Esophagus (tissue), 2 donors: ENCODE measurements around the gene PCBP3. TPM values are rescaled to one million over a fixed set of nuclear protein-coding genes. Genes with fewer than 3 reads are reported as not detected.

ENCODE experiments used
- H3K27ac ChIP-seq, 2 donors: one replicate each; pipeline ENCODE4 v1.5.1; 2013; ENCODE audit warnings: low read depth in 2 of 2, mild to moderate bottlenecking in 2 of 2, inconsistent platforms in 1 of 2, low read length in 1 of 2, moderate library complexity in 1 of 2
- H3K27me3 ChIP-seq, 2 donors: one replicate each; pipeline ENCODE4 v1.6.1; 2013; ENCODE audit warnings: low read length in 2 of 2, control low read depth in 1 of 2, mild to moderate bottlenecking in 1 of 2; ENCODE audit not compliant: insufficient read depth in 2 of 2, control insufficient read depth in 1 of 2
- H3K36me3 ChIP-seq, 2 donors: one replicate each; pipeline ENCODE4 v1.6.1; 2013; ENCODE audit warnings: low read length in 1 of 2; ENCODE audit not compliant: control insufficient read depth in 2 of 2, insufficient read depth in 2 of 2
- H3K4me1 ChIP-seq, 2 donors: one replicate each; pipeline ENCODE4 v1.6.1; 2013; ENCODE audit warnings: low read length in 1 of 2; ENCODE audit not compliant: control insufficient read depth in 2 of 2, insufficient read depth in 2 of 2
- H3K4me3 ChIP-seq, 2 donors: one replicate each; pipeline ENCODE4 v1.5.1; 2013; ENCODE audit warnings: low read length in 2 of 2, mild to moderate bottlenecking in 2 of 2, low read depth in 1 of 2, moderate library complexity in 1 of 2
- H3K9me3 ChIP-seq, 2 donors: one replicate each; pipeline ENCODE4 v1.6.1; 2013; ENCODE audit warnings: mild to moderate bottlenecking in 2 of 2, low read depth in 1 of 2, low read length in 1 of 2, moderate library complexity in 1 of 2; ENCODE audit not compliant: control insufficient read depth in 2 of 2, insufficient read depth in 1 of 2
- WGBS, 2 donors: extraction: QIAGEN DNeasy Blood & Tissue Kit; methylation state at CpG; one replicate each; pipeline ENCODE4 v1.1.7; 2013; 5-methylcytosine and 5-hydroxymethylcytosine counted together
- polyA plus RNA-seq, 2 donors: library from polyadenylated mRNA; stranded (reverse); fragments of 200-250 nt; gene quantifications; one replicate each; pipeline ENCODE4 v1.2.3, GENCODE V29; 2013
- donor health status: healthy with polysubstance abuse.
- donor health status: Bipolar disorder and iron deficiency.

The PCBP3 gene
- polyA plus RNA-seq, 2 donors = 0.24 to 0.67 TPM

DNA sequence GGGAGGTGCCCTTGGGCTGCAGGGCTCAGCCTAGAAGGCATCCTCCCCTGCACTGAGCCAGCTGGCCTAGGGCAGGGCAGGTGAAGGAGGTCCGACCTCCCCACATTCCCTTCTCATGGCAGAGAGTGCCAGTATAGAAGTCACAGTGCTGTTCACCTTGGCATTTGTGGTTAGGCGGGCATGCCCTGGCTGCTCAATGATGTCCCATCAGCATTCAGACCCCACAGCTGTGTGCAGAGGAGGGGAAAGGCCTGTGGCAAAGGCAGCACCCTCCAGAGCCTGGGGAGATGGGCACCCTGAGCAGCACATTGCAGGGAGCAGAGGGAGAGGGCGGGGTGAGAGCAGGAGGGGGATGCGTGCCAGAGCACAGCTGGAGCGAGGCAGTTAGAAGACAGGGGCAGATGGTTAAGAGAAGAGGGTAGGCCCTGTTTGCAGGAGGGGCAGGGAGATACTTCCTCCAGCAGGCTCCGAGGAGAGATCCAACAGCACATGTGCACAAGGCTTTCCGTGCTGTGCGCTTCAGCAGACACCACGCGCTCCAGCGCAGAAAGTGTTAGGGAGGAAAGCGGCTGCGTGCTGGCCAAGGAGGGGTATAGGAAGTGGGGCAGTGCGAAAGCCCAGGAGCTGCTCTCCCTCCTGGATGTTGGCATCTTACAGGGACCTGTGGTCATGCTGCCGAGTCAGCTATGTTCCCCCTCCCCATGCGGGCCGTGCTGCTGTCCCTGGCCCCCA, 294.4 kb downstream of the PCBP3 start:
- Histone ChIP-seq H3K27me3 (no peaks in the 10 kb centered on the region), H3K4me1 (no peaks in the 10 kb centered on the region), H3K4me3 (no peak overlapping the region), H3K9me3 (peaks cover 4 to 14% of the 10 kb centered on the region in 2 donors), H3K27ac (no peak overlapping the region), H3K36me3 (no peaks in the 10 kb centered on the region)
- WGBS, 2 donors = 83 to 84% methylated on average over 17 of the region's 17 CpGs

DNA sequence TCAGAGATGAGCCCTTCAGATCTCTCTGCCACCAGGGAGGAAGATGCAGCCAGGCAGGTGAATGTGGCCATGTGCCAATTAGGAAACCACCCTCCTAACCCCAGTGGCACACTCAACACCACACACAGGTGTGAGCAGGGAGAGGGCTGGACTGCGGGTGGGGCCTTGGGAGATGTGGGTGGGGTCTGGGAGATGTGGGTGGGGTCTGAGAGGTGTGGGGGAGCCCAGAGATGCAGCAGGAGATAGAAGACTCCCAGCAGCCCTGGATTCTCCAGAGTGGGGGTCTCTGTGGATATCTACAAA, 294.9 kb downstream of the PCBP3 start:
- Histone ChIP-seq H3K36me3 (no peaks in the 10 kb centered on the region), H3K27me3 (no peaks in the 10 kb centered on the region), H3K4me3 (no peak overlapping the region), H3K9me3 (peaks cover 4 to 14% of the 10 kb centered on the region in 2 donors), H3K4me1 (no peaks in the 10 kb centered on the region), H3K27ac (no peak overlapping the region)
- 86 to 91% methylated on average over 1 of the region's 1 CpG for WGBS, 2 donors

DNA sequence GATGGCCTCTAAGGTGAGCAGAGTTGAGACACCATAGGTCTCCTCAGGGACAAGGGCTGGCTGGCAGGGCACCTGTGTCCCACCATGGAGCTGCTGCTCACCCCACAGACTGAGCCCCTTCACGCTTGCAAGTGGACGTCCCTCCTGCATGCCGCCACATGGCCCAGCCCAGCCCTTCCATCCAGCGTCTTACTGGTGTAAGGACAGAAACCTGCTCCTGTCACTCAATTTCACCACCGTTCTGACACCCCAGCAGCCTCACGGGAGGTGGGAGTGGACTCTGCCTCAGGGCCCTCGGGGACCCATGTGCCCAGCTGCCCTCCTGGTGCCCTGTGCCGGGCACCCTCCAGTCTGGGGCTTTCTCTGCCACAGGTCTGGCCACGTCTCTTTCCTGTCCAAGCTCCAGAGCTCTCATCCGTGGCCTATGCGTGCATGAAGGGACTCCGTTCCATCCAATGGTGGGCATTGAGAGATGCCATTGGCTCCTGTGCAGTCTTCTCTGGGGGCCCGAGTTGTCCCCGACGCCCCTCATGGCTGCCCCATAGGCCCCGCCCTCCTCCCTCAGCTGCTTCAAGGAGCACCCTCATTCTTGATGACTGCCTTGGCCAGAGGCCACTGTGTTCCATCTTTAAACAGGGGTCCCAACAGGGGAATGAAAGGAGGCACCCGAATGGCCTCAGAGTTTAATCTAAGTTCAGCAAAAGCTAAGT, 295.4 kb downstream of the PCBP3 start:
- WGBS, 2 donors = 89 to 90% methylated on average over 17 of the region's 17 CpGs
- H3K9me3 ChIP-seq = peaks cover 4 to 14% of the 10 kb centered on the region in 2 donors

DNA sequence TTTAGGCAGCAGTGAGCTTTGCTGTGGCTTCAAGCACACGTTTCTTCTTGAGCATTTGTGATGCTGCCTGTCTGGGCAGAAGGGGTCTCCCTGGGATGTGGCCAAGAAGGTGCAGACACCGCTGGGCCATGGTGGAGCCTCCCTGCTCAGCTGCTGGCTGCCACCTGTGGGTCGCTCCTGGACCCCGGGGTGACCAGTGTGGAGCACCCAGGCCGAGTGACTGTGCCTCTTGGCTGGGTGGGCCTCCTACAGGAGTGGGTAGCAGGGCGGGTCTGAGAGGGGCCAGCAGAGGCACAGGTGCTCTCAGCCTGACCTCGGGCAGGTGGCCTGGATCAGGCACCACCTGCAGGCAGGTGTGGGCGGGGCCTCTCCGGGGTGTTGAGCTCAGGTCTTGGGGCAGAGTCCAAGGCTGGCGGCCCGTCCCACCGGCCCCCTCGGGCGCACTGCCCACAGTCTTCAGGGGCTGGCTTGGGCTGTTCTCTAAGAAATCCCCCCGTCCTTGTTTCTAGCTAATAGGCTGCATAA, 296.1 kb downstream of the PCBP3 start:
- WGBS, 2 donors = 80 to 90% methylated on average over 15 of the region's 15 CpGs
- Histone ChIP-seq H3K27me3 (no peaks in the 10 kb centered on the region), H3K27ac (no peak overlapping the region), H3K9me3 (peaks cover 2 to 14% of the 10 kb centered on the region in 2 donors), H3K36me3 (no peaks in the 10 kb centered on the region), H3K4me1 (no peaks in the 10 kb centered on the region), H3K4me3 (no peak overlapping the region)

More for the DNA sequence above, 295.4 kb downstream of the PCBP3 start:
- Histone ChIP-seq H3K4me3 (no peak overlapping the region), H3K4me1 (no peaks in the 10 kb centered on the region), H3K36me3 (no peaks in the 10 kb centered on the region), H3K27ac (no peak overlapping the region), H3K27me3 (no peaks in the 10 kb centered on the region)

DNA sequence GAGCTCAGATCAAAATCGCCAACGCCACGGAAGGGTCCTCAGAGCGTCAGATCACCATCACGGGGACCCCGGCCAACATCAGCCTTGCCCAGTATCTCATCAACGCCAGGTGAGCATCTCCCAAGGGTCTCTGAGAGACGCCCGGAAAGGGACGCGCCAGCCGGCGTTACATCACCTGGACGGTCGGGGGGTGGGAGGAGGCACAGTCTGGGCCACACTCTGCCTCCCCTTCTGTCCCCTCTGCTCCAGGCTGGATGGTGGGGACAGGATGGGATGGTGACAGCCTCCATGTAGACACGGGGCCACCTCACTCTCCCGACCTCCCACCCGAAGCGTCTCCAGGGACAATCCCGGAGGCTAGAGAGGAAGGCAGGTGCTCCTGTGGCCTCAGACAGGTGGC, 296.6 kb downstream of the PCBP3 start:
- WGBS, 2 donors = 93% methylated on average over 20 of the region's 20 CpGs
- H3K27me3 ChIP-seq = no peaks in the 10 kb centered on the region
- H3K4me3 ChIP-seq = no peak overlapping the region
- peaks cover 0 to 12% of the 10 kb centered on the region in 2 donors for H3K9me3 ChIP-seq
- no peaks in the 10 kb centered on the region for H3K4me1 ChIP-seq
- H3K27ac ChIP-seq = no peak overlapping the region
- H3K36me3 ChIP-seq = no peaks in the 10 kb centered on the region

DNA sequence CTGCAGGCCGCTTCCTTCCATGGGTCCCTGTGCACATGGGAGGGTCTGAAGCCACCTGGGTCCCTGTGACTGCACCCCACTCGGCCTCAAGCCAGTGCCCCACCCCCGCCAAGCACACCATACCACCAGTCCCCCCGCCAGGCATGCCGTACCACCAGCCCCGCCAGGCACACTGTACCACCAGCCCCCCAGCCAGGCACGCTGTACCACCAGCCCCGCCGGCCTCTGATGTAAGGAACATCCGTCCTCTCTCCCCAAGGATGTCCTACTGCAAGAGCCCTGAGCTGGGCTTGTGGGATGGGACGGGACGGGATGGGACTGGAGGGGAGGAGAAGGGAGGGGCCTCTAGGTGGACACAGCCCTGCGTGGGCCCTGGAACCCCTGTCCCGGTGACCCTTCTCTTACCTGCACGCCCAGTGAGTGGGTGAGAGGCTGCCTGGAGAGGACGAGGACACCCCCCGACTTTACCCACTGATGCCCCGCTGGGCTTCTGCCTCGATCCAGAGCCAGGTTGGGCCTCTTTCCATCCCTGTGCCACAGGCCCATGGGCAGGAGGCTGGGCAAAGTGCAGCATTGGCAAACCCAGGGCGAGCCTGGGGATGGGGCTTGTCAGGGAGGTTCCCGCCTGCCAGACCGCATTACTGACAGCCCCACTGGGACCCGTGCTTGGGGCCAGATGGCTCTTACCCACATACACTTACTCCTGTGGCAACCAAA, 297.3 kb downstream of the PCBP3 start:
- Histone ChIP-seq H3K27ac (no peak overlapping the region), H3K9me3 (peaks cover 0 to 11% of the 10 kb centered on the region in 2 donors), H3K36me3 (no peaks in the 10 kb centered on the region), H3K4me1 (no peaks in the 10 kb centered on the region), H3K4me3 (no peak overlapping the region), H3K27me3 (no peaks in the 10 kb centered on the region)
- 76 to 86% methylated on average over 23 of the region's 23 CpGs for WGBS, 2 donors

DNA sequence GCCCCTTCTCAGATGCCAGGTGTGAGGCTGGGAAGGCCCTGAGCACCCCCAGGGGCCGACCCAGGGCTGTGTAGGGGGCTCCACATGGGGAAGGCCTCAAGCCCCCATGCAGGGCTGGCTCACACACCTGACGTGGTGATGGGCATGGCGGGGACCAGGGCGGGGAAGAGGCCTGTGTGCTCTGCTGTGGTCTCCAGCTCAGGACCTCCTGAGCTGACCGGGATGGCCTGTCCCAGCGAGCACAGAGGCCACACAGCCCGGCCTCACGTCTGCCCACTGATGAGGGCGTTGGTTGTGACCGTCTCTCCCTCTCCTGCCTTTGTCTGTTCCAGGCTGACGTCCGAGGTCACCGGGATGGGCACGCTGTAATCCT, 297.8 kb downstream of the PCBP3 start:
- WGBS, 2 donors = 86 to 90% methylated on average over 14 of the region's 14 CpGs
- H3K36me3 ChIP-seq = no peaks in the 10 kb centered on the region
- no peaks in the 10 kb centered on the region for H3K27me3 ChIP-seq
- H3K9me3 ChIP-seq = peaks cover 0 to 7% of the 10 kb centered on the region in 2 donors
- H3K27ac ChIP-seq = no peak overlapping the region
- H3K4me3 ChIP-seq = no peak overlapping the region
- no peaks in the 10 kb centered on the region for H3K4me1 ChIP-seq

DNA sequence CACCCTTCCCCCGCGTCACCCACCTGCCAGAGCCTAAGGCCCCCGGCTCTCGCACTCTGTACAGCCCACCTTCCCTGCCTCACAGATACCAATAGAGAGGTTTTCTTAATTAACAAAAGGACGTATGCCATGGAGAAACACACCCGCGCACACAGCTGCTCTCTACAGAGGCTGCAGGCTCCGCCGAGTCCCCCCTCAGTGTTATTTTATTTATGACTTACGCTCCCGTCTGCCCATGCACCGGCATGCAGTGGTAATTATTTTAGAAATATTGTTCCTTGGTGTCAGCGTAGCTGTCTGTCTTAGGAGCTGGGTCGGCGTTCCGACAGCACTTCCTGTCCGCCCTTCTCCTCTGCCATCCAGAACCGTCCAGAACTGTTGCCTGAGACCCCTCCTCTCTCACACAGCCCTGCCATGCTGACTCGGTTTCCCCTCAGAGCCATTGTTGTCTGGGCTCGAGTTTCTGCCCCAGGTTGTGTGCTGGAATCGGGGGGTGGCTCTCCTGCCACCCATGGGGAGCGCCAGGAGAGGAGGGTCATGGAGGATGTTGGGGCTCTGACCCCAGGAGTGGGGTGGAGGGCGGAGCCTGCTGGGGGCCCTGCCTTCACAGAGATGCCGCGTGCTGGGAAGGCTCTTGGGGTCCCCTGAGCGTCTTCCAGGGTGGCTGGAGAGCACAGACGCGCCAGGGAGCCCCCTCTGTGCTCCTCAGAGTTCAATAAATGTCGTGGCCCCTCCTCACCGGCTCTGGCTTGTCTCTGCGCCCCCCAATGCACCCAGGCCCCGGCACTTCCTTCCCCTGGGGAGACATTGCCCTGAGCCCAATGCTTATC, 298.4 kb downstream of the PCBP3 start:
- Histone ChIP-seq H3K9me3 (peaks cover 0 to 5% of the 10 kb centered on the region in 2 donors), H3K27ac (no peak overlapping the region), H3K27me3 (no peaks in the 10 kb centered on the region), H3K36me3 (no peaks in the 10 kb centered on the region), H3K4me1 (no peaks in the 10 kb centered on the region), H3K4me3 (no peak overlapping the region)
- WGBS, 2 donors = 79 to 84% methylated on average over 32 of the region's 32 CpGs
